HEK293 (cell line): ENCODE data around the gene NSD1.
A peak's percentile ranks its signal among the peaks of the same experiment; 100 is the strongest.

ENCODE experiments used
- CTCF ChIA-PET: fragments of 350-600 bp; formaldehyde crosslinking; extraction: SDS; loops from one replicate; lab custom pipeline; 2021; ENCODE audit warnings: antibody characterized with exemption; lab: Yijun Ruan, JAX
- POLR2A ChIA-PET: fragments of 300-600 bp; formaldehyde crosslinking; extraction: SDS; loops from one replicate; lab custom pipeline; 2020; ENCODE audit warnings: antibody characterized with exemption, inconsistent platforms; lab: Yijun Ruan, JAX
- H3K27ac ChIP-seq: fragments of 200-500 bp; sonication (Bioruptor generic); 2 replicates; pipeline ENCODE4 v1.5.1; 2014; ENCODE audit warnings: low read depth, low read length, control low read depth, inconsistent platforms; ENCODE audit errors: extremely low read depth
- H3K36me3 ChIP-seq, 2 experiments: fragments of 200-500 bp in 1 of 2; sonication (Bioruptor generic) in 1 of 2; 1 replicate in 1 of 2; 2 replicates in 1 of 2; pipeline ENCODE4 v1.5.1; 2014 to 2017; ENCODE audit warnings: inconsistent platforms in 2 of 2, low read length in 2 of 2; ENCODE audit not compliant: control insufficient read depth in 2 of 2, insufficient read depth in 1 of 2
- H3K4me1 ChIP-seq: fragments of 200-500 bp; sonication (Bioruptor generic); 2 replicates; pipeline ENCODE4 v1.5.1; 2014; ENCODE audit warnings: mild to moderate bottlenecking, low read length, inconsistent platforms; ENCODE audit not compliant: control insufficient read depth, insufficient read depth
- H3K4me3 ChIP-seq: 2 replicates; pipeline ENCODE4 v1.5.1; 2011; ENCODE audit warnings: low read depth, mild to moderate bottlenecking, control low read depth, low read length, moderate library complexity
- H3K9me3 ChIP-seq: fragments of 200-500 bp; sonication (Bioruptor generic); 2 replicates; pipeline ENCODE4 v1.5.1; 2014; ENCODE audit warnings: low read depth, low read length, inconsistent platforms; ENCODE audit not compliant: control insufficient read depth, insufficient read depth
- AEBP2 ChIP-seq: fragments of 450-650 bp; formaldehyde crosslinking; IDR thresholded peaks from 2 replicates; pipeline ENCODE4 v1.5.1; 2016; ENCODE audit warnings: missing biosample characterization, missing genetic modification characterization, borderline replicate concordance
- BCL11B ChIP-seq: fragments of 450-650 bp; formaldehyde crosslinking; IDR thresholded peaks from 2 replicates; pipeline ENCODE4 v1.5.1; 2016; ENCODE audit warnings: low read depth, missing biosample characterization, missing genetic modification characterization
- BCL6B ChIP-seq: fragments of 450-650 bp; formaldehyde crosslinking; IDR thresholded peaks from 2 replicates; pipeline ENCODE4 v1.5.1; 2017; ENCODE audit warnings: missing biosample characterization, missing genetic modification characterization
- GFI1B ChIP-seq: fragments of 450-650 bp; formaldehyde crosslinking; IDR thresholded peaks from 2 replicates; pipeline ENCODE4 v1.5.1; 2016; ENCODE audit warnings: missing biosample characterization, missing genetic modification characterization
- KLF1 ChIP-seq: fragments of 450-650 bp; formaldehyde crosslinking; IDR thresholded peaks from 2 replicates; pipeline ENCODE4 v1.5.1; 2016; ENCODE audit warnings: missing biosample characterization, missing genetic modification characterization
- KLF8 ChIP-seq: fragments of 450-650 bp; formaldehyde crosslinking; IDR thresholded peaks from 2 replicates; pipeline ENCODE4 v1.5.1; 2016; ENCODE audit warnings: missing biosample characterization, missing genetic modification characterization
- KLF9 ChIP-seq: fragments of 450-650 bp; formaldehyde crosslinking; IDR thresholded peaks from 2 replicates; pipeline ENCODE4 v1.5.1; 2016; ENCODE audit warnings: missing biosample characterization, missing genetic modification characterization, low read depth
- OSR2 ChIP-seq: fragments of 450-650 bp; formaldehyde crosslinking; IDR thresholded peaks from 2 replicates; pipeline ENCODE4 v1.5.1; 2016; ENCODE audit warnings: missing biosample characterization, missing genetic modification characterization
- SCRT1 ChIP-seq: fragments of 450-650 bp; formaldehyde crosslinking; IDR thresholded peaks from 2 replicates; pipeline ENCODE4 v1.5.1; 2016; ENCODE audit warnings: missing biosample characterization, missing genetic modification characterization, borderline replicate concordance
- SCRT2 ChIP-seq: fragments of 450-650 bp; formaldehyde crosslinking; IDR thresholded peaks from 2 replicates; pipeline ENCODE4 v1.5.1; 2016; ENCODE audit warnings: missing biosample characterization, missing genetic modification characterization
- ZNF112 ChIP-seq: fragments of 450-650 bp; formaldehyde crosslinking; IDR thresholded peaks from 2 replicates; pipeline ENCODE4 v1.5.0; 2017; ENCODE audit warnings: missing biosample characterization, missing genetic modification characterization
- ZNF114 ChIP-seq: fragments of 450-650 bp; formaldehyde crosslinking; IDR thresholded peaks from 2 replicates; pipeline ENCODE4 v1.5.0; 2017; ENCODE audit warnings: missing biosample characterization, missing genetic modification characterization
- ZNF138 ChIP-seq: fragments of 450-650 bp; formaldehyde crosslinking; IDR thresholded peaks from 2 replicates; pipeline ENCODE4 v1.5.1; 2016; ENCODE audit warnings: missing biosample characterization, missing genetic modification characterization, borderline replicate concordance
- ZNF146 ChIP-seq: fragments of 450-650 bp; formaldehyde crosslinking; IDR thresholded peaks from 2 replicates; pipeline ENCODE4 v1.5.1; 2016; ENCODE audit warnings: missing biosample characterization, missing genetic modification characterization
- ZNF169 ChIP-seq: fragments of 450-650 bp; formaldehyde crosslinking; IDR thresholded peaks from 2 replicates; pipeline ENCODE4 v1.5.1; 2016; ENCODE audit warnings: missing biosample characterization, missing genetic modification characterization
- ZNF2 ChIP-seq: fragments of 450-650 bp; formaldehyde crosslinking; IDR thresholded peaks from 2 replicates; pipeline ENCODE4 v1.5.1; 2016; ENCODE audit warnings: missing biosample characterization, missing genetic modification characterization
- ZNF266 ChIP-seq: fragments of 450-650 bp; formaldehyde crosslinking; IDR thresholded peaks from 2 replicates; pipeline ENCODE4 v1.5.1; 2016; ENCODE audit warnings: missing biosample characterization, missing genetic modification characterization, low read depth
- ZNF292 ChIP-seq: fragments of 450-650 bp; formaldehyde crosslinking; IDR thresholded peaks from 2 replicates; pipeline ENCODE4 v1.5.1; 2016; ENCODE audit warnings: low read depth, missing biosample characterization, missing genetic modification characterization, borderline replicate concordance
- ZNF391 ChIP-seq: fragments of 450-650 bp; formaldehyde crosslinking; IDR thresholded peaks from 2 replicates; pipeline ENCODE4 v1.5.1; 2016; ENCODE audit warnings: low read depth, missing biosample characterization, missing genetic modification characterization, borderline replicate concordance
- ZNF521 ChIP-seq: fragments of 450-650 bp; formaldehyde crosslinking; IDR thresholded peaks from 2 replicates; pipeline ENCODE4 v1.5.1; 2017; ENCODE audit warnings: missing biosample characterization, mild to moderate bottlenecking, missing genetic modification characterization
- ZNF600 ChIP-seq: fragments of 450-650 bp; formaldehyde crosslinking; IDR thresholded peaks from 2 replicates; pipeline ENCODE4 v1.5.1; 2016; ENCODE audit warnings: missing biosample characterization, missing genetic modification characterization
- ZNF660 ChIP-seq: fragments of 450-650 bp; IDR thresholded peaks from 2 replicates; pipeline ENCODE4 v1.5.1; 2018; ENCODE audit warnings: missing biosample characterization, mild to moderate bottlenecking, missing genetic modification characterization
- ZSCAN23 ChIP-seq: fragments of 450-650 bp; formaldehyde crosslinking; IDR thresholded peaks from 2 replicates; pipeline ENCODE4 v1.5.1; 2016; ENCODE audit warnings: missing biosample characterization, missing genetic modification characterization
- ZXDB ChIP-seq: fragments of 450-650 bp; formaldehyde crosslinking; IDR thresholded peaks from 2 replicates; pipeline ENCODE4 v1.5.1; 2016; ENCODE audit warnings: missing biosample characterization, missing genetic modification characterization
- TF ChIP-seq, protein P1 (sequence below): fragments of 450-650 bp; formaldehyde crosslinking; IDR thresholded peaks from 2 replicates; pipeline ENCODE4 v1.5.1; 2016; ENCODE audit warnings: missing biosample characterization, missing genetic modification characterization, low read depth
- TF ChIP-seq, protein P2 (sequence below): fragments of 450-650 bp; formaldehyde crosslinking; IDR thresholded peaks from 2 replicates; pipeline ENCODE4 v1.5.1; 2016; ENCODE audit warnings: missing biosample characterization, missing genetic modification characterization

NSD1 gene

DNA sequence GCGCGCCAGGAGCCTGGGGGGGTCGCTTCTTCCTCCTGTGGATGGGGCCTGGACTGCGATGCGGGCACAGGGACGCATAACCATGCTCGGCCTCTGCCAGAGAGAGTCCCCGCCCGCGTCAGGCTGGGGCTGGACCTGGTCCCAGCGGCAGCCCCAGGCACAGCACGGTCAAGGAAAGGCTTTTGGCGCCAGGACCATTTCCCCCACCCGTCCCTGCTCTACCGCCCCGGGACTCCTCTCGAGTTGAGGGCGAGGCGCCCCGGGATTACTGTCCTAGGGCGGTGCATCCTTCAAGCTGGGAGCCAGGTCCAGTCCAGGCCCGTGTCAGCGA is 177.8 kb downstream of the NSD1 start:
- H3K27ac ChIP-seq, result peak overlapping the region; percentile 35
- CTCF ChIA-PET, result interaction anchor here (0.8 to 3.3 kb wide), 5 partner anchors 59 to 197 kb away, joined by 3 to 15 read pairs (median 7); no protein-coding TSS in a partner anchor
- no peaks in the 10 kb centered on the region for H3K9me3 ChIP-seq
- H3K4me3 ChIP-seq, result peak overlapping the region; percentile 86
- TF ChIP-seq SCRT1, result no peak
- TF ChIP-seq ZNF600 (tag by site-specific recombination), result no peak
- TF ChIP-seq SCRT2 (tag by site-specific recombination), result 0 out of 2 replicates have a peak, but pooled peaks have one; percentile 6
- TF ChIP-seq KLF9 (tag by site-specific recombination), result no peak
- peak; percentile 33; the same call in 1 of the 2 replicates for TF ChIP-seq ZNF391 (tag by site-specific recombination)
- TF ChIP-seq, protein P1, sequence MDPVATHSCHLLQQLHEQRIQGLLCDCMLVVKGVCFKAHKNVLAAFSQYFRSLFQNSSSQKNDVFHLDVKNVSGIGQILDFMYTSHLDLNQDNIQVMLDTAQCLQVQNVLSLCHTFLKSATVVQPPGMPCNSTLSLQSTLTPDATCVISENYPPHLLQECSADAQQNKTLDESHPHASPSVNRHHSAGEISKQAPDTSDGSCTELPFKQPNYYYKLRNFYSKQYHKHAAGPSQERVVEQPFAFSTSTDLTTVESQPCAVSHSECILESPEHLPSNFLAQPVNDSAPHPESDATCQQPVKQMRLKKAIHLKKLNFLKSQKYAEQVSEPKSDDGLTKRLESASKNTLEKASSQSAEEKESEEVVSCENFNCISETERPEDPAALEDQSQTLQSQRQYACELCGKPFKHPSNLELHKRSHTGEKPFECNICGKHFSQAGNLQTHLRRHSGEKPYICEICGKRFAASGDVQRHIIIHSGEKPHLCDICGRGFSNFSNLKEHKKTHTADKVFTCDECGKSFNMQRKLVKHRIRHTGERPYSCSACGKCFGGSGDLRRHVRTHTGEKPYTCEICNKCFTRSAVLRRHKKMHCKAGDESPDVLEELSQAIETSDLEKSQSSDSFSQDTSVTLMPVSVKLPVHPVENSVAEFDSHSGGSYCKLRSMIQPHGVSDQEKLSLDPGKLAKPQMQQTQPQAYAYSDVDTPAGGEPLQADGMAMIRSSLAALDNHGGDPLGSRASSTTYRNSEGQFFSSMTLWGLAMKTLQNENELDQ (tag by site-specific recombination), result no peak
- TF ChIP-seq BCL11B (tag by site-specific recombination), result peak; percentile 14; the same call in 1 of the 2 replicates
- no peak for TF ChIP-seq ZSCAN23
- no peak for TF ChIP-seq ZNF112 (tag by site-specific recombination)
- POLR2A ChIA-PET, result interaction anchor here (1.3 to 2.4 kb wide), 6 partner anchors 8 to 184 kb away, joined by 3 to 12 read pairs (median 10); partner anchors contain the start of genes LMAN2, PRELID1 and RAB24
- peaks cover 0 to 32% of the 10 kb centered on the region in 2 experiments; a peak in 1 of 3 replicates for H3K36me3 ChIP-seq
- peaks cover 5% of the 10 kb centered on the region for H3K4me1 ChIP-seq

GRCh38 chr5:177311723-177312648 is 178.4 kb downstream of the NSD1 start, which contains the start of gene MXD3:
MXD3 (minus strand) TSS chr5:177311898; CDS start chr5:177311830, 68 bp downstream.
- no peaks in the 10 kb centered on the region for H3K9me3 ChIP-seq
- peaks cover 5% of the 10 kb centered on the region for H3K4me1 ChIP-seq
- ChIA-PET POLR2A (interaction anchor here (0.5 to 2.4 kb wide), 15 partner anchors 8 to 186 kb away, joined by 3 to 12 read pairs (median 5); partner anchors contain the start of genes GRK6, LMAN2, PRELID1 and RAB24), CTCF (interaction anchor here (0.6 to 1.4 kb wide), 6 partner anchors 10 to 198 kb away, joined by 3 to 7 read pairs (median 3); no protein-coding TSS in a partner anchor)
- peaks cover 0 to 27% of the 10 kb centered on the region in 2 experiments; a peak in 1 of 3 replicates for H3K36me3 ChIP-seq
- peak within 1 kb of the TSS; percentile 86 for H3K4me3 ChIP-seq
- H3K27ac ChIP-seq, result peak within 1 kb of the TSS; percentile 67
- TF ChIP-seq KLF8 (tag by site-specific recombination), result peak; percentile 92; the same call in 1 of the 2 replicates
- TF ChIP-seq, protein P2, sequence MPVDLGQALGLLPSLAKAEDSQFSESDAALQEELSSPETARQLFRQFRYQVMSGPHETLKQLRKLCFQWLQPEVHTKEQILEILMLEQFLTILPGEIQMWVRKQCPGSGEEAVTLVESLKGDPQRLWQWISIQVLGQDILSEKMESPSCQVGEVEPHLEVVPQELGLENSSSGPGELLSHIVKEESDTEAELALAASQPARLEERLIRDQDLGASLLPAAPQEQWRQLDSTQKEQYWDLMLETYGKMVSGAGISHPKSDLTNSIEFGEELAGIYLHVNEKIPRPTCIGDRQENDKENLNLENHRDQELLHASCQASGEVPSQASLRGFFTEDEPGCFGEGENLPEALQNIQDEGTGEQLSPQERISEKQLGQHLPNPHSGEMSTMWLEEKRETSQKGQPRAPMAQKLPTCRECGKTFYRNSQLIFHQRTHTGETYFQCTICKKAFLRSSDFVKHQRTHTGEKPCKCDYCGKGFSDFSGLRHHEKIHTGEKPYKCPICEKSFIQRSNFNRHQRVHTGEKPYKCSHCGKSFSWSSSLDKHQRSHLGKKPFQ, result no peak
- no peak; the same call in 1 of the 2 replicates for TF ChIP-seq ZNF391 (tag by site-specific recombination)
- TF ChIP-seq ZNF138 (tag by site-specific recombination), result no peak
- TF ChIP-seq ZNF292 (tag by site-specific recombination), result no peak
- TF ChIP-seq ZNF521 (tag by site-specific recombination), result no peak
- TF ChIP-seq ZXDB, result peak; percentile 100
- TF ChIP-seq KLF1 (tag by site-specific recombination), result peak; percentile 79
- TF ChIP-seq ZNF2, result no peak
- no peak for TF ChIP-seq ZNF114 (tag by site-specific recombination)
- no peak for TF ChIP-seq ZNF112 (tag by site-specific recombination)
- no peak for TF ChIP-seq ZNF266
- TF ChIP-seq ZNF146 (tag by site-specific recombination), result no peak
- 0 out of 2 replicates have a peak, but pooled peaks have one; percentile 23 for TF ChIP-seq ZNF660 (tag by site-specific recombination)
- TF ChIP-seq BCL6B (tag by site-specific recombination), result no peak
- 0 out of 2 replicates have a peak, but pooled peaks have one; percentile 9 for TF ChIP-seq OSR2 (tag by site-specific recombination)
- TF ChIP-seq GFI1B, result no peak
- no peak for TF ChIP-seq AEBP2 (tag by site-specific recombination)
- TF ChIP-seq ZNF169 (tag by site-specific recombination), result no peak
- peak; percentile 94 for TF ChIP-seq KLF9 (tag by site-specific recombination)
